Cardiac fibroblast (primary cell): ENCODE data around the gene TOMT.

Experiments used
- DNase-seq, 2 donors: peaks; one replicate each; pipeline versions ENCODE4 v3.0.0 to v3.0.0-alpha.2; 2010; ENCODE audit warnings: low read depth in 2 of 2
- H3K4me3 ChIP-seq, 2 donors: replicated peaks in 1 of 2; 1 replicate in 1 of 2; 2 replicates in 1 of 2; pipeline ENCODE4 v1.5.1; 2011; ENCODE audit warnings: low read depth in 2 of 2, low read length in 2 of 2, mild to moderate bottlenecking in 2 of 2, moderate library complexity in 1 of 2
- TF ChIP-seq, protein P1 (sequence below): IDR thresholded peaks from one replicate; pipeline ENCODE4 v1.5.1; 2011; ENCODE audit warnings: low read depth, mild to moderate bottlenecking, low read length, inconsistent platforms

The TOMT gene

DNA sequence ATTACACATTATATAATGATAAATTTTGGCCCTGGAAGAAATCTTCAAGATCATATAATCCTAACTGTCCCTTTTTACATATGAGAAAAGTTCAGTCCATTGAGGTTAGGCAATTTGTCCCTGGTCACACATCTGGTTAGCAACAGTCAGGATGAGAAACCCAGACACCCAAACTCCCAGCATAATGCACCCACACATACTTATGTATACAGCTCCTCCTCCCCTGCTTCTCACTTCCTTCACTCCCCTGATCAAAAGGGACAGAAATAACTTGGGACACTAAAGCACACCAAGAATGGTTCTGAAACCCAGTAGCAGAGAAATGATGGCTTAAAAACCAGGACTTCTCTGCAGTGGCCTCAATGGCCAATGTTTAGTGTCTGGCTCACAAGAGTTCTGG, 36.5 kb upstream of the TOMT start:
- peak in 1 of 2 donors; percentile 44 for DNase-seq
- TF ChIP-seq, protein P1, sequence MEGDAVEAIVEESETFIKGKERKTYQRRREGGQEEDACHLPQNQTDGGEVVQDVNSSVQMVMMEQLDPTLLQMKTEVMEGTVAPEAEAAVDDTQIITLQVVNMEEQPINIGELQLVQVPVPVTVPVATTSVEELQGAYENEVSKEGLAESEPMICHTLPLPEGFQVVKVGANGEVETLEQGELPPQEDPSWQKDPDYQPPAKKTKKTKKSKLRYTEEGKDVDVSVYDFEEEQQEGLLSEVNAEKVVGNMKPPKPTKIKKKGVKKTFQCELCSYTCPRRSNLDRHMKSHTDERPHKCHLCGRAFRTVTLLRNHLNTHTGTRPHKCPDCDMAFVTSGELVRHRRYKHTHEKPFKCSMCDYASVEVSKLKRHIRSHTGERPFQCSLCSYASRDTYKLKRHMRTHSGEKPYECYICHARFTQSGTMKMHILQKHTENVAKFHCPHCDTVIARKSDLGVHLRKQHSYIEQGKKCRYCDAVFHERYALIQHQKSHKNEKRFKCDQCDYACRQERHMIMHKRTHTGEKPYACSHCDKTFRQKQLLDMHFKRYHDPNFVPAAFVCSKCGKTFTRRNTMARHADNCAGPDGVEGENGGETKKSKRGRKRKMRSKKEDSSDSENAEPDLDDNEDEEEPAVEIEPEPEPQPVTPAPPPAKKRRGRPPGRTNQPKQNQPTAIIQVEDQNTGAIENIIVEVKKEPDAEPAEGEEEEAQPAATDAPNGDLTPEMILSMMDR: no peak
- H3K4me3 ChIP-seq: peak overlapping the region in 1 of 2 donors; percentile 34

DNA sequence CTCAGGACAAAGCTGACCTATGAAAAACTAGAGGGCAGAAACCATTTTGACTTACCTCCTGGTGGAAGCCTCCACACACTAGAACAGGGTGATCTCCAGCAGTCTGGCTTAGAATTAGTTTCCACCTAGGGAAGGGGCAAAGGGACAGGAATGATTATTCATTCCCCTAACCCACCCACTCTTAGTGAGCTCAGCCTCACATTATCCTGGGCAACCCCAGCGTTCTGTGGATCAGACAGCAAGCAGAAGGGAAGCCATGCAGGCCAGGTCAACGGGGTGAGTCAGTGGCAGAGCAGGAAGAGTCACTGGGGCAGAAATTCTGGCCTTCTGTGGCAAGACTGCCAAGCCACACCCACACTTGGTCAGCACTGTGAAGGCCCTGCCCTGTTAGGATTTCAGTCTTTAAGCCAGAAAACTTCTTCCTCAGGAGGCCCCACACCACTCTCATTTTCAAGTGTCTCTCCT, 35.9 kb upstream of the TOMT start:
- peak; percentile 82 to 91 for DNase-seq
- peak overlapping the region in 1 of 2 donors; percentile 0 for H3K4me3 ChIP-seq
- TF ChIP-seq, protein P1: no peak

DNA sequence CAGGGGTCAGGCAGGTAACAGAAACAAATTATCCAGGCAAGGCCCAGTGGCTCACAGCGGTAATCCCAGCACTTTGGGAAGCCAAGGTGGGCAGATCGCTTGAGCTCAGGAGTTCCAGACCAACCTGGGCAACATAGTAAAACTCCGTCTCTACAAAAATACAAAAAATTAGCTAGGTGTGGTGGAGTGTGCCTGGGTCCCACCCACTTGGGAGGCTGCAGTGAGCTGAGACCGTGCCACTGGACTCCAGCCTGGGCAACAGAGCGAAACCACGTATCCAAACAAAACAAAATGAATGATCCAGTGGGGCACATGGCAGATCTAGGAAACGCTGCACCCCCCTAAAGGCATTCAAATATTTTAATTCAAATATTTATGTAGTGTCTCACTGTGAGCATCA, 35.2 kb upstream of the TOMT start:
- DNase-seq: no peak
- H3K4me3 ChIP-seq: no peak overlapping the region
- TF ChIP-seq, protein P1: no peak

DNA sequence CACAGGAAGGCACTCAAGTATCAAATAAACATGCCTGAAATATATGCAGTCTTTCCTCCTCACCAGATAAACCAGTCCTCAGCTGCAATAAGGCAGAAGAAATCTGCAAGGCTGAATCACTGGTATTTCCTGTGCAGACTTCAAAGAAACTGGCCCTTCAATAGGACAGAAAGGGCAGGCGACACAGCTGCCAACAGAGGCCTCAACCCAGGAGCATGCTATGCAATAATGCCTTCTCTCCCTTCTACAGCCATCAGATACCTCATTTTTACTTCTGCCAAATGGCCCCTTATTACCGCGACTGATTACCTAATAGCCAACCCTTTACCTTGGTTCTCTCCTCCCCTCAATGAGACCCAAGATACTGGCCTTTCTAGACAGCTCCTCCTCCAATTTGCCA, 33.4 kb upstream of the TOMT start:
- peak overlapping the region in 1 of 2 donors; percentile 0 for H3K4me3 ChIP-seq
- TF ChIP-seq, protein P1: no peak
- DNase-seq: peak; percentile 78 to 85

DNA sequence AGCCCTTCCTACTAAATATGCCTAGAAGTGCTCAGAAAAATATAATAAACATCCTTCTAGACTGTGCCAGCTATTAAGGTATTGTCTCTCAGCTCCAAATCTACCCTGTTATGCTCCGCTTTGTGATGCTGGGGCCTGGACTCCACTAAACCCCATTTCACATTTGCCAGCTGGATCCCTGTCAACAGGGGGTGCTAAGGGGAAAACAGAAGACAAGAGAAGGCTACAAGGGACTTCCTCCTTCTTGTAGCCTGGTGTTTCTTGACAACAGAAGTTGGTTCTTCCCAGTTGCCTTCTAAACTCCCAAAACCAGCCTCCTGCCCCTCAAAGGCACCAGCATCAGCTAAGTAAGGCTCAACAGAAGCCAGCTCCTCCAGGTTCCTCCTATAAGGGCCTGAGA, 30.6 kb upstream of the TOMT start:
- TF ChIP-seq, protein P1: no peak
- no peak overlapping the region for H3K4me3 ChIP-seq
- peak in 1 of 2 donors; percentile 26 for DNase-seq

DNA sequence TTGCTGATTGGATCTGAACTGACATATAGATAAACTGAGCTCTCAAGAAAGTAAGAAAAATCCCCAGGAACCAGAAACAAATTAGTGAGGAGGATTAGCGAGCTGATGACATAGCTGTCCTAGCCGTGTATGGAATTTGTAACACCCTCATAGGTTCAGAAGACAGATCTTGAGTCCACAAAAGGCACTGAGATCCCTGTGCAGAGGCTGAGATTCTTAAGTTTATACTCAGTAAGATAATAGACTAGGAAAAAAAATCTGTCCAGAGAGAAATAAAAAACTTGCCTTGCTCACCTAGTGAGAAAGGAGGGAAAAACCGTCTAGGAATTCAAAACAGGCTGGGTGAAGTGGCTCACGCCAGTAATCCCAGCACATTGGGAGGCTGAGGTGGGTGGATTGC, 30.0 kb upstream of the TOMT start:
- H3K4me3 ChIP-seq: no peak overlapping the region
- no peak for DNase-seq
- TF ChIP-seq, protein P1: no peak

DNA sequence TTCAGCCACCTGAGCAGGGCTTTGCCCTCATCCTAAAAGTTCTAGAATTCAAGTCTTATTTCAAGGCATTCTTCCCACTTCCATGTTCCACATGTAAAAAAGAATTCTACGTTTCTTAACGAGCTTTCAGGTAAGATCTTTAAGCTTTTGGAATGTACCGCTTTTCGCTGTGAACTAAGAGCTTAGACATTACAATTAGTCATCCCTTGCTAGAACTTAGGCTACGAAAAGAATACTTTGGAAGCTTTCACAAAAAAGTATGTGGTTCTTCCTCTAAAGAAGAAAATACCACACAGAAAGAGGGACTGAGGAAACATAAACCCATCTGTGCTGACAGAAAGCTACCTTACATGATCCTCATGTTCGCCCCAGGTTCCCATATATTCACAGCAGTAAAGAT, 27.2 kb upstream of the TOMT start:
- TF ChIP-seq, protein P1: no peak

More for the DNA sequence above, 27.2 kb upstream of the TOMT start:
- H3K4me3 ChIP-seq: peak overlapping the region in 1 of 2 donors; percentile 75
- DNase-seq: peak in 1 of 2 donors; percentile 45
